Astrocyte of the cerebellum (primary cell): ENCODE results near the gene FCGR1A.
"Not testable (repeated sequence)": the region's sequence is repeated elsewhere in the genome, so short reads cannot be mapped to it uniquely, and the experiment has no call there.

ENCODE experiments used
- DNase-seq: peaks from one replicate; pipeline ENCODE4 v3.0.0-alpha.2; 2011; ENCODE audit warnings: low read depth
- H3K4me3 ChIP-seq: 2 replicates; pipeline ENCODE4 v1.5.1; 2011; ENCODE audit warnings: mild to moderate bottlenecking, low read depth, low read length, moderate library complexity
- in situ Hi-C: cut with HindIII; loops from 2 replicates; pipeline ENCODE4 v1.10.0; 2017; ENCODE audit warnings: low sequenced_read_pairs

The FCGR1A gene

GRCh38 chr1:149810697-149811405 is 28.4 kb downstream of the FCGR1A start:
- in situ Hi-C loops, DNase-seq: not testable (repeated sequence)
- H3K4me3 ChIP-seq: peak overlapping the region; percentile 5

GRCh38 chr1:149811514-149811889 is 29.0 kb downstream of the FCGR1A start:
- H3K4me3 ChIP-seq: peak overlapping the region; percentile 36
- in situ Hi-C loops, DNase-seq: not testable (repeated sequence)

GRCh38 chr1:149811890-149812829 is 29.7 kb downstream of the FCGR1A start:
- in situ Hi-C loops: not testable (repeated sequence)
- DNase-seq: peak; percentile 87
- peak overlapping the region; percentile 45 for H3K4me3 ChIP-seq

GRCh38 chr1:149812893-149813801 is 30.7 kb downstream of the FCGR1A start:
- peak overlapping the region; percentile 45 for H3K4me3 ChIP-seq
- peak; percentile 32 for DNase-seq
- in situ Hi-C loops: not testable (repeated sequence)

GRCh38 chr1:149820387-149820786 is 37.9 kb downstream of the FCGR1A start:
- H3K4me3 ChIP-seq, DNase-seq, in situ Hi-C loops: not testable (repeated sequence)

- H3K4me3 ChIP-seq, DNase-seq, in situ Hi-C loops: not testable (repeated sequence)
These were observed 44.1 kb downstream of the FCGR1A start for GRCh38 chr1:149826555-149826954.

GRCh38 chr1:149831764-149832315 is 49.3 kb downstream of the FCGR1A start:
- in situ Hi-C loops, H3K4me3 ChIP-seq, DNase-seq: not testable (repeated sequence)

- in situ Hi-C loops, DNase-seq, H3K4me3 ChIP-seq: not testable (repeated sequence)
These were observed 50.0 kb downstream of the FCGR1A start for GRCh38 chr1:149832316-149833126.

GRCh38 chr1:149833144-149833543 is 50.6 kb downstream of the FCGR1A start:
- H3K4me3 ChIP-seq, DNase-seq, in situ Hi-C loops: not testable (repeated sequence)

- H3K4me3 ChIP-seq, in situ Hi-C loops, DNase-seq: not testable (repeated sequence)
These were observed 58.7 kb downstream of the FCGR1A start for GRCh38 chr1:149841149-149841548.
